GM12892 (cell line): ENCODE results near the gene TAF1C.

Experiments
- POLR2A ChIP-seq: IDR thresholded peaks from 2 replicates; pipeline ENCODE4 v1.6.1; 2011; ENCODE audit warnings: low read depth, low read length, control low read depth
- POLR2AphosphoS5 ChIP-seq: IDR thresholded peaks from 2 replicates; pipeline ENCODE4 v1.6.1; 2011; ENCODE audit warnings: low read depth, low read length, control low read depth

GRCh38 chr16:84139628-84140258, 47.1 kb downstream of the TAF1C start:
- TF ChIP-seq POLR2A, result no peak
- no peak for TF ChIP-seq POLR2AphosphoS5
